SU-DHL-6 (cell line): ENCODE results near the gene MROH7.

Experiments used
- H2AFZ ChIP-seq: fragments of 200-600 bp; sonication (generic); 2 replicates; pipeline ENCODE4 v1.6.1; 2014; ENCODE audit warnings: low read depth, mild to moderate bottlenecking, moderate library complexity, mixed read lengths, antibody characterized with exemption, low read length; ENCODE audit not compliant: severe bottlenecking
- H3F3A ChIP-seq: fragments of 200-600 bp; shearing (Covaris generic); 2 replicates; pipeline ENCODE4 v1.6.0; 2016; ENCODE audit warnings: antibody characterized with exemption, mild to moderate bottlenecking; ENCODE audit not compliant: insufficient read depth
- H3K27ac ChIP-seq: fragments of 200-600 bp; sonication (generic); 2 replicates; pipeline ENCODE4 v1.5.1; 2016; ENCODE audit warnings: low read depth, mild to moderate bottlenecking, low read length, moderate library complexity, mixed read lengths
- H3K27me3 ChIP-seq: fragments of 200-600 bp; sonication (generic), shearing (Covaris generic); 2 replicates; pipeline ENCODE4 v1.6.0; 2014; ENCODE audit warnings: mild to moderate bottlenecking, low read length
- H3K36me3 ChIP-seq: fragments of 200-600 bp; sonication (generic); 2 replicates; pipeline ENCODE4 v1.6.1; 2014; ENCODE audit warnings: mild to moderate bottlenecking, low read length, mixed read lengths
- H3K4me2 ChIP-seq: fragments of 300-600, 200-600 bp; shearing (Covaris generic), sonication (generic); 2 replicates; pipeline ENCODE4 v1.6.0; 2014; ENCODE audit warnings: low read length, low read depth, mild to moderate bottlenecking; ENCODE audit not compliant: poor library complexity, severe bottlenecking
- H3K4me3 ChIP-seq: fragments of 200-600 bp; sonication (generic); 2 replicates; pipeline ENCODE4 v1.5.1; 2014; ENCODE audit warnings: antibody characterized with exemption, low read length, mild to moderate bottlenecking, mixed read lengths; ENCODE audit not compliant: insufficient read depth, poor library complexity, severe bottlenecking
- H3K79me2 ChIP-seq: fragments of 200-600 bp; sonication (generic); 2 replicates; pipeline ENCODE4 v1.6.1; 2014; ENCODE audit warnings: mild to moderate bottlenecking, low read length, moderate library complexity; ENCODE audit not compliant: insufficient read depth
- H3K9ac ChIP-seq: fragments of 200-600 bp; sonication (generic); 2 replicates; pipeline ENCODE4 v1.7.0; 2014; ENCODE audit warnings: mild to moderate bottlenecking, low read length
- H3K9me2 ChIP-seq: fragments of 200-600 bp; sonication (generic); replicated peaks from 2 replicates; pipeline ENCODE4 v1.6.1; 2014; ENCODE audit warnings: low read length; ENCODE audit not compliant: insufficient read depth
- H3K9me3 ChIP-seq: fragments of 200-600 bp; sonication (generic); 2 replicates; pipeline ENCODE4 v1.6.1; 2014; ENCODE audit warnings: low read length, mixed read lengths; ENCODE audit not compliant: insufficient read depth
- H4K20me1 ChIP-seq: fragments of 200-600 bp; sonication (generic); 2 replicates; pipeline ENCODE4 v1.6.1; 2014; ENCODE audit warnings: low read depth, mild to moderate bottlenecking, antibody characterized with exemption, low read length, moderate library complexity, mixed read lengths
- CTCF ChIP-seq: fragments of 200-600 bp; sonication (generic); IDR thresholded peaks from one replicate; pipeline ENCODE4 v1.5.1; 2017; ENCODE audit warnings: antibody characterized with exemption, mild to moderate bottlenecking, low read length, moderate library complexity; ENCODE audit not compliant: insufficient read depth, poor library complexity, severe bottlenecking
- EZH2phosphoT487 ChIP-seq: fragments of 200-600 bp; sonication (generic), shearing (Covaris generic); conservative IDR thresholded peaks from 2 replicates; pipeline ENCODE4 v1.6.1; 2018; ENCODE audit warnings: mild to moderate bottlenecking, antibody characterized with exemption, low read length, moderate library complexity, mixed read lengths

MROH7 gene

DNA sequence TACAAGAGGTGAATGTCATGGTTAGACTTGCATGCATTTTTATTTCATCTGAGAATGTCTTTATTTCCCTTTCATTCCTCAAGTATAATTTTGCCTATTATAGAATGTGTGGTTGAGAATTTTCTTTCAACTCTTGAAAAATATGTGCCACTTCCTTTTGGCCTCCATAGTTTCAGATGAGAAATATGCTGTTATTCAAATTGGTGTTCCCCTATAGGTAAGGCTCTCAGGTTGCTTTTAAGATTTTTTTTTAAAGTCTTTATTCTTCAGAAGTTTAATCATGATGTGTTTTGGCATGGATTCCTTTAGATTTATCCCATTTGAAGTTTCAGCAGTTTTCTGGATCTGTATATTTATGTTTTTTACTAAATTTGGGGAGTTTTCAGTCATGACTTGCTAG is 2.1 kb downstream of the MROH7 start:
- H3K27ac ChIP-seq: no peak overlapping the region
- H3K9ac ChIP-seq: no peak overlapping the region
- TF ChIP-seq CTCF (no peak), EZH2phosphoT487 (no peak)
- peaks cover 5% of the 10 kb centered on the region; the same call in 1 of the 2 replicates for H3K9me3 ChIP-seq
- H2AFZ ChIP-seq: no peak overlapping the region
- no peaks in the 10 kb centered on the region for H3K9me2 ChIP-seq
- no peak overlapping the region for H3K4me2 ChIP-seq
- no peaks in the 10 kb centered on the region for H4K20me1 ChIP-seq
- H3F3A ChIP-seq: no peaks in the 10 kb centered on the region
- H3K79me2 ChIP-seq: no peaks in the 10 kb centered on the region
- no peaks in the 10 kb centered on the region for H3K36me3 ChIP-seq
- H3K4me3 ChIP-seq: no peak overlapping the region
- H3K27me3 ChIP-seq: no peaks in the 10 kb centered on the region; the same call in 1 of the 2 replicates

DNA sequence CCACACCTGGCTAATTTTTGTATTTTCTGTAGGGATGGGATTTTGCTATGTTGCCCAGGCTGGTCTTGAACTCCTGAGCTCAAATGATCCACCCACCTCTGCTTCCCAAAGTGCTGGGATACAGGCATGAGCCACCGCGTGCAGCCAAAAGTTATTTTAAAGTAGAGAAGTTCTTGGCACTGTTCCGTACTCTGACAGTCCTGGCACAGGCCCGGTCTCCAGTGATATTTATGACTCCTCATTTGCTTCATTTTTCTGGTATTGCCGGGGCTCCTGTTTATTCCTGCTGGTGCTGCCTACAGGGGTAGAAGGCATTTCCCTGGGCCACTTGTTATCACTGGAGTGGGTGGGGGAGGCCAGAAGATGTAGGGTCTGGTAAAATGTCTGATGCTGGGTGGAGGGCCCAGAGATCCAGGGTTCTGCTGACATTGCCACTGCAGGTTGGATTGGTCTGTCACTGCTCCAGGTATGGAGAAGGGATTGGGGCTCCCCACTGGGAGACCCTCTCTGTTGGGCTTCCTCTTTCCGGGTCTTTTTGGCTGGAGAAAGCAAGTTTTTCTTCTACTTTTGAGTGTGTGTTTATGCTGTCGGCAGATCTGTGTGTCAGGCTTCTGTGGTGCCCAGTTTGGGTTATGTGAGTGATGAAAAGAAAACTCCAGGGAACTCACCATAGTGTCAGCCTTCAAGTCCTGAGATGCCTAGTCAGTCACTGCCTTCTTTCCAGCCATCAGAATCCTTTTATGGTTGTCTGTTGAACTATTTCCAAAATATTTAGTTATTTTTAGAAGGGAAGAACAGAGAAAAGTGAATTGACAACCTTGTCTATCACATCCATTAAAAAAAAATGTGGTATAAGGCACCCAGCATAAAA is 4.5 kb downstream of the MROH7 start:
- H3K9me3 ChIP-seq: peaks cover 5% of the 10 kb centered on the region; the same call in 1 of the 2 replicates
- H3K4me2 ChIP-seq: no peak overlapping the region
- H2AFZ ChIP-seq: no peak overlapping the region
- TF ChIP-seq CTCF: no peak
- no peaks in the 10 kb centered on the region for H3K79me2 ChIP-seq
- no peaks in the 10 kb centered on the region for H3K36me3 ChIP-seq
- no peaks in the 10 kb centered on the region for H3F3A ChIP-seq
- no peaks in the 10 kb centered on the region for H3K9me2 ChIP-seq
- no peaks in the 10 kb centered on the region for H4K20me1 ChIP-seq
- no peaks in the 10 kb centered on the region; the same call in 1 of the 2 replicates for H3K27me3 ChIP-seq
- H3K9ac ChIP-seq: no peak overlapping the region
- no peak overlapping the region for H3K27ac ChIP-seq
- no peak overlapping the region for H3K4me3 ChIP-seq

- H3K27me3 ChIP-seq: no peaks in the 10 kb centered on the region
- no peaks in the 10 kb centered on the region for H3K36me3 ChIP-seq
- TF ChIP-seq EZH2phosphoT487 (no peak), CTCF (no peak)
- no peaks in the 10 kb centered on the region for H3F3A ChIP-seq
- no peaks in the 10 kb centered on the region for H3K9me2 ChIP-seq
- H3K4me2 ChIP-seq: no peak overlapping the region
- H3K4me3 ChIP-seq: no peak overlapping the region
- no peaks in the 10 kb centered on the region for H3K79me2 ChIP-seq
- H2AFZ ChIP-seq: no peak overlapping the region
- H4K20me1 ChIP-seq: no peaks in the 10 kb centered on the region
- H3K27ac ChIP-seq: no peak overlapping the region
- no peak overlapping the region for H3K9ac ChIP-seq
- no peaks in the 10 kb centered on the region for H3K9me3 ChIP-seq
Observed at GRCh38 chr1:54649130-54649898, 7.7 kb downstream of the MROH7 start.
